WI38 (cell line): Measurements from ENCODE around the gene KIF1C.
A peak's percentile ranks its signal among the peaks of the same experiment; 100 is the strongest.

Experiments used
- H3K4me3 ChIP-seq: 2 replicates; pipeline ENCODE4 v1.5.1; 2011; ENCODE audit warnings: low read depth, mild to moderate bottlenecking, control low read depth, low read length
- CTCF ChIP-seq: IDR thresholded peaks from 2 replicates; pipeline ENCODE4 v1.5.1; 2012; ENCODE audit warnings: low read depth, mild to moderate bottlenecking, control low read depth, low read length

The KIF1C gene

GRCh38 chr17:5077781-5078105 is 80.0 kb downstream of the KIF1C start:
- no peak for TF ChIP-seq CTCF
- H3K4me3 ChIP-seq = peak overlapping the region; percentile 58
